ENCODE results near the gene C9orf152. TPM values are rescaled to one million over a fixed set of nuclear protein-coding genes. Genes with fewer than 3 reads are reported as not detected.

The C9orf152 gene
- total and polyA plus RNA-seq, 2 experiments from 2014 or later, result not detected

DNA sequence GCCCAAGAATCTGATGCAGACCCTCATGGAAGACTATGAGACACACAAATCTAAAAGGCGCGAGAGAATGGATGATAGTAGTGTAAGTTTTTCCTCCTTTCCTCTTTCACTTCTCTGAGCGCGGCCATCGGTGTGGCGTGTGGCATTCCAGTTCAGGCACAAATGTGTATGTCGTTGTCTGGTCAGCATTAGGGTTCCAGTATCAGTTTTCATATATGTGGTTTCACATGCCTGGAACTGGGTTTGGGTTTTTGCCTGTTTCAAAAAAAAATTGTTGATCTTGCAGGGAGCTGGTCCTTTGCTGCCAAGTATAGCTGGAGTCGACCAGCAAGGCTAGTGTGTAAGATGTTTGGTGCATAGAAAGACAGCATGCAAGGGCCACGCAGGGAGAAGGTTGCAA, 51.5 kb downstream of the C9orf152 start (continued):
- TF ChIP-seq ZNF462 (CRISPR knock-in tag; IDR thresholded peaks at IDR 0.05) (no peak), CREB1 (CRISPR knock-in tag; IDR thresholded peaks at IDR 0.05; ENCODE audit: low read depth) (no peak), STAT1 (IDR thresholded peaks at IDR 0.05; ENCODE audit: unreplicated experiment) (no peak), ZNF331 (CRISPR knock-in tag; IDR thresholded peaks at IDR 0.05; ENCODE audit: low read depth) (no peak), EZH2 (IDR thresholded peaks at IDR 0.05; ENCODE audit: low read depth, unreplicated experiment) (no peak)
- TF ChIP-seq, protein P1, sequence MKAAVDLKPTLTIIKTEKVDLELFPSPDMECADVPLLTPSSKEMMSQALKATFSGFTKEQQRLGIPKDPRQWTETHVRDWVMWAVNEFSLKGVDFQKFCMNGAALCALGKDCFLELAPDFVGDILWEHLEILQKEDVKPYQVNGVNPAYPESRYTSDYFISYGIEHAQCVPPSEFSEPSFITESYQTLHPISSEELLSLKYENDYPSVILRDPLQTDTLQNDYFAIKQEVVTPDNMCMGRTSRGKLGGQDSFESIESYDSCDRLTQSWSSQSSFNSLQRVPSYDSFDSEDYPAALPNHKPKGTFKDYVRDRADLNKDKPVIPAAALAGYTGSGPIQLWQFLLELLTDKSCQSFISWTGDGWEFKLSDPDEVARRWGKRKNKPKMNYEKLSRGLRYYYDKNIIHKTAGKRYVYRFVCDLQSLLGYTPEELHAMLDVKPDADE (IDR thresholded peaks at IDR 0.05), result no peak

DNA sequence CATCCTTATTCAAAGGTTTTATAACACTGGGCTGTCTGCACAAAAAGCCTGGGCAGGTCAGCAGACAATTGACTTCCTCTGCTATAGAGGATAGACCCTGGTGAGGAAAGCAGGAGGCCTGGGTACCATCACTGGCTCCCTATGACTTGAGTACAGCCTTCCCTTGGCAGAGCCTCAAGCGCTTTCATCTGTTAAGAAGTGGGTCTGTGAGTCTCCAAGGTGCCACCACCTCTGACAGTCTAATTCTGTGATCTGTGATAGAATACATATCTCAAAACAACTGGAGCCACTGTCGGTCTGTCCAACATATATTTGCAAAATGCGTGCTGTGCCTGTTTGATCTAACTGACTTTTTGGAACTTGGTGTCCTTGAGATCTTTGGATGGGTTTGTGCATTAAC, 52.2 kb downstream of the C9orf152 start:
- Histone ChIP-seq H3K27ac (ENCODE audit: low read depth) (no peak overlapping the region), H3K79me2 (replicated peaks; ENCODE audit: insufficient read depth) (peaks cover 41% of the 10 kb centered on the region), H3K9me2 (ENCODE audit: insufficient read depth) (0 out of 2 replicates have a peak, but pooled peaks cover 5% of the 10 kb centered on the region), H3K36me3 (ENCODE audit: insufficient read depth) (no peaks in the 10 kb centered on the region), H3K4me3 (no peak overlapping the region), H3K4me1 (ENCODE audit: insufficient read depth) (peaks cover 15% of the 10 kb centered on the region), H4K20me1 (replicated peaks; ENCODE audit: insufficient read depth) (peaks cover 42% of the 10 kb centered on the region), H3K27me3 (ENCODE audit: insufficient read depth) (peaks cover 20% of the 10 kb centered on the region; the same call in 1 of the 2 replicates), H2AFZ (no peak overlapping the region), H3K4me2 (no peak overlapping the region), H3F3A (replicated peaks; ENCODE audit: low read depth) (no peaks in the 10 kb centered on the region)
- Mint-ChIP-seq H3K36me3 (ENCODE audit: low read depth) (peaks cover 21% of the 10 kb centered on the region), H3K9me3 (peaks cover under 1% of the 10 kb centered on the region; the same call in 2 of the 3 replicates), H3K4me3 (no peak overlapping the region), H3K27ac (no peak overlapping the region), H3K4me1 (peaks cover 26% of the 10 kb centered on the region), H3K27me3 (ENCODE audit: insufficient read depth, low read depth, poor library complexity) (peaks cover 7% of the 10 kb centered on the region)
- no peak for ATAC-seq
- no peak for DNase-seq (ENCODE audit: low spot score)
- TF ChIP-seq EZH2 (IDR thresholded peaks at IDR 0.05; ENCODE audit: low read depth, unreplicated experiment) (no peak), NANOG (IDR thresholded peaks at IDR 0.05; ENCODE audit: borderline replicate concordance) (no peak), CREB1 (CRISPR knock-in tag; IDR thresholded peaks at IDR 0.05; ENCODE audit: low read depth) (no peak), POLR2AphosphoS5 (IDR thresholded peaks at IDR 0.05; ENCODE audit: low read depth) (no peak)
- TF ChIP-seq, protein P1 (IDR thresholded peaks at IDR 0.05), result no peak
